AG04450 (cell line): ENCODE data around the gene CNGB1. TPM values are rescaled to one million over a fixed set of nuclear protein-coding genes. Genes with fewer than 3 reads are reported as not detected.

Experiments
- CTCF ChIA-PET: fragments of 300-600, 350-600 bp; formaldehyde crosslinking; extraction: SDS; loops from one replicate; lab custom pipeline; 2022; ENCODE audit warnings: antibody characterized with exemption, inconsistent platforms; lab: Charles Lee
- POLR2A ChIA-PET: fragments of 350-600 bp; formaldehyde crosslinking; extraction: SDS; loops from one replicate; lab custom pipeline; 2021; ENCODE audit warnings: antibody characterized with exemption, inconsistent platforms; lab: Yijun Ruan, JAX
- DNase-seq: peaks from one replicate; pipeline ENCODE4 v3.0.0-alpha.2; 2011; ENCODE audit warnings: low read depth, low spot score
- H3K27ac ChIP-seq: one replicate; pipeline ENCODE4 v1.5.1; 2012; ENCODE audit warnings: low read depth, low read length, control low read depth
- H3K27me3 ChIP-seq: one replicate; pipeline ENCODE4 v1.6.0; 2012; ENCODE audit warnings: low read length; ENCODE audit not compliant: control insufficient read depth, insufficient read depth
- H3K4me3 ChIP-seq: 2 replicates; pipeline ENCODE4 v1.5.1; 2011; ENCODE audit warnings: mild to moderate bottlenecking, low read depth, low read length, control low read depth
- H3K9me3 ChIP-seq: 2 replicates; pipeline ENCODE4 v1.5.1; 2012; ENCODE audit warnings: low read length; ENCODE audit not compliant: control insufficient read depth, insufficient read depth
- polyA plus RNA-seq: library from polyadenylated mRNA; depleted of rRNA; stranded (reverse); fragments of >200 nt; gene quantifications from 2 replicates; pipeline ENCODE4 v1.2.3, GENCODE V29; 2011
- TF ChIP-seq, protein P1 (sequence below): IDR thresholded peaks from 2 replicates; pipeline ENCODE4 v1.5.1; 2011; ENCODE audit warnings: low read depth, low read length, control low read depth, inconsistent platforms

The CNGB1 gene
- polyA plus RNA-seq, 1 experiment = not detected

DNA sequence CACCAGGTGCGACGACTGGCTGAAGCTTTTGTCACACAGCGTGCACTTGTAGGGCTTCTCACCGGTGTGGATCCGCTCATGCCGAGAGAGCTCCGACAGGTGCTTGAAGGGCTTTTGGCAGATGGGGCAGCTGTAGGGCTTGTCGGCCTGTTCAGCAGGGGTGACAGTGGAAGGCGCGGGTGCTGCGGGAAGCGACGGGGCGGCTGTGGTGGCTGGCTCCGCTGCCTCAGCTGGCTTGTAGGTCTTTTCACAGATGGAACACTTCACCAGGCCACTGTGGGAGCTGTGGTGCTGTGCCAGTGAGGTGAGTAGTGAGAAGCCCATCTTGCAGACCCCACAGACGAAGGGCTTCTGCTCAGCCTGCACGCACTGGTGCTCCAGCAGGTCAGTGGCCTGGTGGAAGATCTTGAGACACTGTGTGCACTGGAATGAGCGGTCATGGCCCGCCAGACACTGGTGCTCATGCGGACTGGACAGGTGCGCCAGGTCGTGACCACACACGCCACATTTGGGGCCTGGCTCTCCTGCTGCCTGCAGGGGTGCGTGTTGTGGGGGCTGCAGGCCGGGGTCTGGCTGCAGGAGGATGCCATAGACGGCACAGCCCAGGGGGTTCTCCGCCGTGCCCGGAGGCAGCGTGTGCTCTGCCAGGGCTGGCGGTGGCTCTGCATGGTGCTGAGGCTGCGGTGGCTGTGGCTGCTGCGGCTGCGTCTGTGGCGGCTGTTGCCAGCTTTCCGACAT is 26.8 kb upstream of the CNGB1 start:
- no peak overlapping the region for H3K27ac ChIP-seq
- DNase-seq = no peak
- no peaks in the 10 kb centered on the region for H3K27me3 ChIP-seq
- H3K4me3 ChIP-seq = no peak overlapping the region
- ChIA-PET CTCF (interaction anchor here (0.7 to 8.1 kb wide), 2 partner anchors 91 to 98 kb away, joined by 3 to 47 read pairs; no protein-coding TSS in a partner anchor), POLR2A (no interaction called here)
- no peaks in the 10 kb centered on the region for H3K9me3 ChIP-seq
- TF ChIP-seq, protein P1, sequence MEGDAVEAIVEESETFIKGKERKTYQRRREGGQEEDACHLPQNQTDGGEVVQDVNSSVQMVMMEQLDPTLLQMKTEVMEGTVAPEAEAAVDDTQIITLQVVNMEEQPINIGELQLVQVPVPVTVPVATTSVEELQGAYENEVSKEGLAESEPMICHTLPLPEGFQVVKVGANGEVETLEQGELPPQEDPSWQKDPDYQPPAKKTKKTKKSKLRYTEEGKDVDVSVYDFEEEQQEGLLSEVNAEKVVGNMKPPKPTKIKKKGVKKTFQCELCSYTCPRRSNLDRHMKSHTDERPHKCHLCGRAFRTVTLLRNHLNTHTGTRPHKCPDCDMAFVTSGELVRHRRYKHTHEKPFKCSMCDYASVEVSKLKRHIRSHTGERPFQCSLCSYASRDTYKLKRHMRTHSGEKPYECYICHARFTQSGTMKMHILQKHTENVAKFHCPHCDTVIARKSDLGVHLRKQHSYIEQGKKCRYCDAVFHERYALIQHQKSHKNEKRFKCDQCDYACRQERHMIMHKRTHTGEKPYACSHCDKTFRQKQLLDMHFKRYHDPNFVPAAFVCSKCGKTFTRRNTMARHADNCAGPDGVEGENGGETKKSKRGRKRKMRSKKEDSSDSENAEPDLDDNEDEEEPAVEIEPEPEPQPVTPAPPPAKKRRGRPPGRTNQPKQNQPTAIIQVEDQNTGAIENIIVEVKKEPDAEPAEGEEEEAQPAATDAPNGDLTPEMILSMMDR = no peak

DNA sequence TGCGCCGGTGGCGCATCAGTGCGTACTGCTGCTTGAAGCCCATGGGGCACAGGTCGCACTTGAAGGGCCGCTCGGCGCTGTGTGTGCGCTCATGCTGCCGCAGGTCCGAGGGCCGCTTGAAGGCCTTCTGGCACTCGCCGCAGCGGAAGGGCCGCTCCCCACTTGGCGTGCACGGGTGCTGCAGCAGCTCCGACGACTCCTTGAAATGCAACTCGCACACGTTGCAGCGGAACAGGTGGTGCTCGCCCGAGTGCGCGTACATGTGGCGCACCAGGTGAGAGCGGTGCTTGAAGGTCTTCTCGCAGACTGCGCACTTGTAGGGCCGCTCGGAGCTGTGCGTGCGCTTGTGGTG is 26.2 kb upstream of the CNGB1 start:
- Histone ChIP-seq H3K27ac (no peak overlapping the region), H3K4me3 (no peak overlapping the region), H3K9me3 (no peaks in the 10 kb centered on the region), H3K27me3 (no peaks in the 10 kb centered on the region)
- no peak for DNase-seq
- TF ChIP-seq, protein P1 = no peak
- ChIA-PET POLR2A (no interaction called here), CTCF (interaction anchor here (0.7 kb wide), 1 partner anchor 91 kb away, joined by 3 read pairs; no protein-coding TSS in a partner anchor)

DNA sequence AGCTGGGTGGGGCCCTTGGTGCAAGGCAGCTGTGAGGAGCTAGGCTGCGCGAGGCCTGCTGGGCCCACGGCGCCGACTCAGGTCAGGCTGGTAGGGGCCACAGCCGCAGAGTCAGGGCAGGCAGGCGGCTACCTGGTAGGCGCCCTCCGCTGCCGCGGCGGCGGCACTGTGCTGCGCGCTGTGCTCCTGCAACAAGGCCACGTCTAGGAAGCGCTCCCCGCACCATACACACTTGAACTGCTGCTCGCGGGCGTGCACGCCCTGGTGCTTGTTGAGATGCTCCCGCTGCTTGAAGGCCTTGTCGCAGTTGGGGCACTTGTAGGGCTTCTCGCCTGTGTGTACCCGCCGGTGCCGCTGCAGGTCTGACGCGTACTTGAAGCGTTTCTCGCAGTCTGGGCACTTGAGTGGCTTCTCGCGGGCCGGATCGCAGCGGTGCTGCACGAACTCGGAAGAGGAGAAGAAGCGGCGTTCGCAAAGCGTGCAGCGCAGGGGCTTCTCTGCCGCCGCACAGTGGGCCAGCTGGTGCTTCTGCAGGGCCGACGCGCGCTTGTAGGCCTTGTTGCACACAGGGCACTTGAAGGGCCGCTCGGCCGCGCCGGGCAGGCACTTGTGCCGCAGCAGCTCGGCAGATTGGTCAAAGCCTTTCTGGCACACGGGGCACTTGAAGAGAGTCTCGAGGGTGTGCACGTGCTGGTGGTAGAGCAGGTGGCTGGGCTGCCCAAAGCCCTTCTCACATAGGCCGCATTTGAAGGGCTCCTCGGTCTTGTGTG is 25.7 kb upstream of the CNGB1 start:
- no peak for DNase-seq
- TF ChIP-seq, protein P1 = no peak
- Histone ChIP-seq H3K4me3 (no peak overlapping the region), H3K9me3 (no peaks in the 10 kb centered on the region), H3K27me3 (no peaks in the 10 kb centered on the region), H3K27ac (no peak overlapping the region)
- POLR2A ChIA-PET = interaction anchor here (0.5 kb wide), 1 partner anchor 52 kb away, joined by 4 read pairs; no protein-coding TSS in a partner anchor
- CTCF ChIA-PET = no interaction called here

DNA sequence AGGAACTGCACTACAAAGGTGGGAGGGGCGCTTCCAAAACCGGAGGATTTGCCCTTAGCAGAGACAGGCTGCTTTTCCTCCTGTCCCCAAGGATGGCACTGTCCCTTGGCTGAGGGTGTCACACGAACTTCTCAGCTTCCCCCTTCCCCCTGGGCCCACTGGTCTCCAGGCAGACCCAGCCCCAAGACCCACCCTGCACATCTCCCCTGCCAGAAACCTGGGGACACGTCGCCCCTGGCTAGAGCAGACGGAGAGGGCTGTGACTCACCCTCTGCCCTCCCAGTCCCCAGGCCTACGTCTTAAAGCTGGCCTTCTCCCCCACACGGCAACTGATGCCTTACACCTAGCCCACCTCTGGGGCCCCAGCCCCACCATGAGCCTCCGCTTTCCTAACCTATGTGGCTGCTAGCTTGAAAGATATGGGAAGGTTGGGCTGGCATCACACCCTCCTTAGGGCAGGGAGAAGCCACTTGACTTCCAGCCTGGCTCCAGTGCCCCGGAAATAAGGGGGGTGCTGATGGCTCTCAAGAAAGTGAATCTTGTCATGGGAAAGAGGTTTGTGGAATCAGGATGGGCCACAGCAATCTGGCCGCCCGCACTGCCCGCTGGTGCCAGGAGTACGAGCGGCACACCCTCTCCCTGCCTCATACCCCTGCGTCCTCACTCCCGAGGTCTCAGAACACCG is 24.9 kb upstream of the CNGB1 start:
- TF ChIP-seq, protein P1 = no peak
- CTCF ChIA-PET = interaction anchor here (0.7 kb wide), 1 partner anchor 131 kb away, joined by 3 read pairs; no protein-coding TSS in a partner anchor
- no peak overlapping the region for H3K27ac ChIP-seq

More for the DNA sequence above, 24.9 kb upstream of the CNGB1 start:
- Histone ChIP-seq H3K9me3 (no peaks in the 10 kb centered on the region), H3K4me3 (no peak overlapping the region), H3K27me3 (no peaks in the 10 kb centered on the region)
- POLR2A ChIA-PET = interaction anchor here (0.5 kb wide), 1 partner anchor 51 kb away, joined by 4 read pairs; no protein-coding TSS in a partner anchor
- no peak for DNase-seq
